CD4-positive, alpha-beta T cell treated with Interleukin-6 at 100 ng/mL for 8 hours (primary cell): ENCODE data around the gene NXPH3.

Source experiments
- DNase-seq: peaks from one replicate; pipeline ENCODE4 v3.0.0-alpha.2; 2020; ENCODE audit warnings: mixed read lengths, low spot score

The NXPH3 gene

GRCh38 chr17:49630113-49630900 lies 54.6 kb downstream of the NXPH3 start:
- no peak for DNase-seq

DNA sequence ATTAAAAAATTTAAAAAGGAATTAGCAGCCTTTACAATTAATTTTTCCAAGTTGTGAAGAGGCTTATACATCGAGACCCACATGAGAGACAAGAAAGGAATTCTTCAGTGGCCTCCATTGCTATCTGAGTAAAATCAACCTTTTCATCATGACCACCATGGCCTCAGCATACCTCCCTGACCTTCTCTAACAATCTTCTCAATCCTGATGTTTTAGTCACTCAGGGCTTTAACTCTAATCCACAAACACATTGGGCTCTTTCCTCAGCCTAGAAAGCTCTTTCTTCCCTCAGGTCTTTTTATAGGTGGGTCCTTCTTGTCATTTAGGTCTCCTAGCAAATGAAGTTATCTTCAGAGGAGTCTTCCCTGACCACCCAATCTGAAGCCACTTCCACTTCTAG lies 55.8 kb downstream of the NXPH3 start:
- no peak for DNase-seq
